IMR-90 (cell line): ENCODE data around the gene HMGCR. TPM values are rescaled to one million over a fixed set of nuclear protein-coding genes. Genes with fewer than 3 reads are reported as not detected.

ENCODE experiments used
- ATAC-seq: fragments of 200-7000 bp; cut with Tn5 transposase; 2 replicates; pipeline ENCODE4 v1.9.1; 2020; ENCODE audit warnings: low read depth, mild to moderate bottlenecking, moderate library complexity
- BruUV-seq: library from RNA; stranded (reverse); fragments of 400-500 nt; replicated peaks from 2 replicates; lab custom pipeline; 2021; lab: Mats Ljungman, UMichigan
- CTCF ChIA-PET: fragments of 300-600 bp; formaldehyde crosslinking; extraction: SDS; loops from one replicate; lab custom pipeline; 2021; ENCODE audit warnings: antibody characterized with exemption; lab: Yijun Ruan, JAX
- POLR2A ChIA-PET: fragments of 300-600 bp; sonication (Branson Sonifier 250); formaldehyde crosslinking; loops from one replicate; lab custom pipeline; 2022; ENCODE audit warnings: antibody characterized with exemption; ENCODE audit not compliant: unreplicated experiment; lab: Charles Lee
- DNase-seq: peaks from one replicate; pipeline ENCODE4 v3.0.0; 2013
- H2AFZ ChIP-seq: replicated peaks from 2 replicates; pipeline ENCODE3; 2013; ENCODE audit warnings: low read length, mild to moderate bottlenecking; ENCODE audit not compliant: poor library complexity
- H2AK5ac ChIP-seq: 2 replicates; pipeline ENCODE4 v1.6.1; 2013; ENCODE audit warnings: low read depth, low read length, inconsistent platforms
- H2AK9ac ChIP-seq: replicated peaks from 2 replicates; pipeline ENCODE3; 2013; ENCODE audit warnings: mild to moderate bottlenecking, low read depth, low read length, moderate library complexity; ENCODE audit not compliant: poor library complexity
- H2BK120ac ChIP-seq: 2 replicates; pipeline ENCODE4 v1.6.1; 2013; ENCODE audit warnings: low read depth, low read length, inconsistent platforms
- H2BK15ac ChIP-seq: 3 replicates; pipeline ENCODE4 v1.6.1; 2013; ENCODE audit warnings: low read depth, low read length, inconsistent platforms
- H2BK20ac ChIP-seq: 2 replicates; pipeline ENCODE4 v1.6.1; 2013; ENCODE audit warnings: low read depth, mild to moderate bottlenecking, inconsistent platforms, low read length, moderate library complexity
- H2BK5ac ChIP-seq: 2 replicates; pipeline ENCODE4 v1.6.1; 2013; ENCODE audit warnings: mild to moderate bottlenecking, low read depth, low read length, inconsistent platforms; ENCODE audit not compliant: poor library complexity, severe bottlenecking
- H3K14ac ChIP-seq: replicated peaks from 2 replicates; pipeline ENCODE4 v1.6.1; 2013; ENCODE audit warnings: low read depth, low read length, inconsistent platforms
- H3K18ac ChIP-seq: 2 replicates; pipeline ENCODE4 v1.6.1; 2013; ENCODE audit warnings: low read depth, low read length, control low read depth
- H3K23ac ChIP-seq: 2 replicates; pipeline ENCODE4 v1.6.1; 2013; ENCODE audit warnings: low read depth, low read length, inconsistent platforms
- H3K27ac ChIP-seq: 2 replicates; pipeline ENCODE4 v1.5.1; 2013; ENCODE audit warnings: mild to moderate bottlenecking, control low read depth, low read length; ENCODE audit not compliant: insufficient read depth
- H3K27me3 ChIP-seq: 2 replicates; pipeline ENCODE4 v1.6.1; 2013; ENCODE audit warnings: low read length; ENCODE audit not compliant: control insufficient read depth, insufficient read depth
- H3K36me3 ChIP-seq: 2 replicates; pipeline ENCODE4 v1.6.1; 2013; ENCODE audit warnings: low read length, mixed read lengths; ENCODE audit not compliant: control insufficient read depth, insufficient read depth
- H3K4ac ChIP-seq: 2 replicates; pipeline ENCODE4 v1.6.1; 2013; ENCODE audit warnings: low read depth, low read length, inconsistent platforms
- H3K4me1 ChIP-seq: 2 replicates; pipeline ENCODE4 v1.6.1; 2013; ENCODE audit warnings: low read length, mixed read lengths; ENCODE audit not compliant: control insufficient read depth, insufficient read depth
- H3K4me2 ChIP-seq: 2 replicates; pipeline ENCODE4 v1.6.1; 2013; ENCODE audit warnings: low read depth, mild to moderate bottlenecking, control low read depth, low read length, moderate library complexity
- H3K4me3 ChIP-seq: 2 replicates; pipeline ENCODE4 v1.5.1; 2013; ENCODE audit warnings: low read depth, mild to moderate bottlenecking, control low read depth, low read length, moderate library complexity; ENCODE audit not compliant: insufficient read depth
- H3K56ac ChIP-seq: 2 replicates; pipeline ENCODE4 v1.6.1; 2013; ENCODE audit warnings: low read length, inconsistent platforms; ENCODE audit not compliant: insufficient read depth; ENCODE audit errors: extremely low read depth
- H3K79me1 ChIP-seq, 2 experiments: 2 replicates each; pipeline ENCODE4 v1.6.1; 2013; ENCODE audit warnings: low read length in 2 of 2, inconsistent platforms in 1 of 2, low read depth in 1 of 2
- H3K9ac ChIP-seq: 2 replicates; pipeline ENCODE4 v1.6.1; 2013; ENCODE audit warnings: low read depth, low read length, control low read depth
- H3K9me1 ChIP-seq: 2 replicates; pipeline ENCODE4 v1.6.1; 2013; ENCODE audit warnings: low read length, inconsistent platforms; ENCODE audit not compliant: insufficient read depth
- H3K9me3 ChIP-seq: 2 replicates; pipeline ENCODE4 v1.6.1; 2013; ENCODE audit warnings: low read length; ENCODE audit not compliant: control insufficient read depth, insufficient read depth
- H4K20me1 ChIP-seq: 2 replicates; pipeline ENCODE4 v1.6.1; 2013; ENCODE audit warnings: low read length, inconsistent platforms; ENCODE audit not compliant: insufficient read depth
- H4K5ac ChIP-seq: 2 replicates; pipeline ENCODE4 v1.6.1; 2013; ENCODE audit warnings: mild to moderate bottlenecking, low read depth, low read length, control low read depth
- H4K8ac ChIP-seq, 2 experiments: 2 replicates each; pipeline ENCODE4 v1.6.1; 2013; ENCODE audit warnings: low read depth in 2 of 2, low read length in 2 of 2, control low read depth in 1 of 2, inconsistent platforms in 1 of 2
- H4K91ac ChIP-seq: 2 replicates; pipeline ENCODE4 v1.6.1; 2013; ENCODE audit warnings: low read depth, low read length, inconsistent platforms; ENCODE audit not compliant: insufficient read depth
- MXI1 ChIP-seq: IDR thresholded peaks from 2 replicates; pipeline ENCODE4 v1.6.1; 2012; ENCODE audit warnings: low read depth, mild to moderate bottlenecking, low read length, moderate library complexity, borderline replicate concordance
- RFX5 ChIP-seq: IDR thresholded peaks from 2 replicates; pipeline ENCODE4 v1.8.0; 2012; ENCODE audit warnings: low read depth, mild to moderate bottlenecking, low read length, moderate library complexity
- WGBS, 2 experiments: methylation state at CpG; one replicate each; pipeline versions ENCODE4 v1.1.5 to v1.1.7; 2013; ENCODE audit warnings: missing lambda C conversion rate in 2 of 2; ENCODE audit not compliant: insufficient read length in 1 of 2; ENCODE audit errors: extremely low coverage in 2 of 2; 5-methylcytosine and 5-hydroxymethylcytosine counted together
- dilution Hi-C: fragments of 300-500 bp; cut with HindIII; formaldehyde crosslinking; loops from one replicate; pipeline ENCODE4 v1.14.3; 2018; ENCODE audit warnings: low sequenced_read_pairs; ENCODE audit not compliant: unreplicated experiment
- in situ Hi-C: fragments of 300-500 bp; cut with MboI; formaldehyde crosslinking; loops from 3 replicates; pipeline ENCODE4 v1.14.3; 2019; ENCODE audit warnings: low sequenced_read_pairs, inconsistent platforms, mixed read lengths
- intact Hi-C: fragments of 100-400 bp; cut with micrococcal nuclease; formaldehyde crosslinking; loops from 2 replicates; pipeline ENCODE4 v1.10.0; 2022
- polyA plus RNA-seq, 3 experiments: library from polyadenylated mRNA; depleted of rRNA; stranded (reverse); fragments of >200 nt; gene quantifications; 2 replicates each; pipeline ENCODE4 v1.2.3, GENCODE V29; 2012; ENCODE audit warnings: low replicate concordance in 1 of 3
- total RNA-seq: library from RNA; depleted of rRNA; stranded (reverse); fragments of >200 nt; gene quantifications from 2 replicates; pipeline ENCODE4 v1.2.3, GENCODE V29; 2012
- TF ChIP-seq, protein P1 (sequence below): conservative IDR thresholded peaks from 2 replicates; pipeline ENCODE4 v1.5.1; 2012; ENCODE audit warnings: mild to moderate bottlenecking, low read depth, low read length, improper control_type of control experiment
- TF ChIP-seq, protein P2 (sequence below): fragments of 150-350 bp; IDR thresholded peaks from 2 replicates; pipeline ENCODE4 v1.6.1; 2017; ENCODE audit warnings: mild to moderate bottlenecking, antibody characterized with exemption, low read length, low read depth
- TF ChIP-seq, protein P3 (sequence below): fragments of 150-350 bp; IDR thresholded peaks from 2 replicates; pipeline ENCODE4 v1.6.1; 2016; ENCODE audit warnings: low read depth, mild to moderate bottlenecking, low read length, moderate library complexity, borderline replicate concordance

HMGCR gene
- total and polyA plus RNA-seq, 2 of the 4 experiments (the other 2 are of a cell fraction) = 23.3 to 48.6 TPM

DNA sequence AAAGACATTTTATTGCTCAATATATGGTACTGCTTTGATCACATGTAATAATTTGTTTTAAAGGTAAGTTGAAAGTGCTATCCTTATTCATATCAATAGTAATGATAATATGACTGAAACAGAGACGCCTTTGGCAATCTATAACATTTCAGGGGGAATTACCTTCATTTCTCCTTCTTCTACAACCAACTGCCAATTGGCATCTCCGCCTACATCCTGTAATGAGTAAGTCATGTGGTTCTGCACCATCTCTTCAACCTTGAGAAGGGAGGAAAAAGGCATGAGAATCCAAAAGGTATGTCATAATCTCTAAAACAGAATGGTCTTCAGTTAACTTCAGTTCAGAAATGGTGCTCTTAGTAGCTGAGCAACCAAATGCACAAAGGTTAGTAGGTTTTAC lies 52.4 kb downstream of the HMGCR start:
- no peak overlapping the region for H2AK5ac ChIP-seq
- no peak overlapping the region for H2BK15ac ChIP-seq
- no peaks in the 10 kb centered on the region; a peak in 2 of 4 replicates for H3K79me1 ChIP-seq
- ChIA-PET POLR2A (no interaction called here), CTCF (no interaction called here)
- WGBS, 2 experiments = no CpG with 5 or more reads among the region's 2 CpGs
- dilution Hi-C loops = no loop called here
- H3K23ac ChIP-seq = no peak overlapping the region
- peaks cover 6% of the 10 kb centered on the region; the same call in 1 of the 2 replicates for H3K36me3 ChIP-seq
- no peak overlapping the region for H4K91ac ChIP-seq
- intact Hi-C loops = no loop called here
- no peak overlapping the region for H3K56ac ChIP-seq
- no peak overlapping the region for H3K4me2 ChIP-seq
- H3K4me1 ChIP-seq = no peaks in the 10 kb centered on the region
- in situ Hi-C loops = loop anchor here (25.0 kb wide), 1 partner anchor 298 kb away; no protein-coding TSS in a partner anchor
- no peak overlapping the region for H2BK120ac ChIP-seq
- no peaks in the 10 kb centered on the region for H4K20me1 ChIP-seq
- no peaks in the 10 kb centered on the region for H3K27me3 ChIP-seq
- H3K9ac ChIP-seq = no peak overlapping the region
- H2AFZ ChIP-seq = no peak overlapping the region
- no peak overlapping the region for H2BK5ac ChIP-seq
- H2BK20ac ChIP-seq = no peak overlapping the region
- BruUV-seq = no TSS peak
- no peaks in the 10 kb centered on the region for H3K9me1 ChIP-seq
- H3K4me3 ChIP-seq = no peak overlapping the region
- H4K8ac ChIP-seq = no peak overlapping the region
- H3K27ac ChIP-seq = no peak overlapping the region
- DNase-seq = no peak
- TF ChIP-seq, protein P1, sequence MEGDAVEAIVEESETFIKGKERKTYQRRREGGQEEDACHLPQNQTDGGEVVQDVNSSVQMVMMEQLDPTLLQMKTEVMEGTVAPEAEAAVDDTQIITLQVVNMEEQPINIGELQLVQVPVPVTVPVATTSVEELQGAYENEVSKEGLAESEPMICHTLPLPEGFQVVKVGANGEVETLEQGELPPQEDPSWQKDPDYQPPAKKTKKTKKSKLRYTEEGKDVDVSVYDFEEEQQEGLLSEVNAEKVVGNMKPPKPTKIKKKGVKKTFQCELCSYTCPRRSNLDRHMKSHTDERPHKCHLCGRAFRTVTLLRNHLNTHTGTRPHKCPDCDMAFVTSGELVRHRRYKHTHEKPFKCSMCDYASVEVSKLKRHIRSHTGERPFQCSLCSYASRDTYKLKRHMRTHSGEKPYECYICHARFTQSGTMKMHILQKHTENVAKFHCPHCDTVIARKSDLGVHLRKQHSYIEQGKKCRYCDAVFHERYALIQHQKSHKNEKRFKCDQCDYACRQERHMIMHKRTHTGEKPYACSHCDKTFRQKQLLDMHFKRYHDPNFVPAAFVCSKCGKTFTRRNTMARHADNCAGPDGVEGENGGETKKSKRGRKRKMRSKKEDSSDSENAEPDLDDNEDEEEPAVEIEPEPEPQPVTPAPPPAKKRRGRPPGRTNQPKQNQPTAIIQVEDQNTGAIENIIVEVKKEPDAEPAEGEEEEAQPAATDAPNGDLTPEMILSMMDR = no peak
- TF ChIP-seq MXI1 (no peak), RFX5 (no peak)
- TF ChIP-seq, protein P2, sequence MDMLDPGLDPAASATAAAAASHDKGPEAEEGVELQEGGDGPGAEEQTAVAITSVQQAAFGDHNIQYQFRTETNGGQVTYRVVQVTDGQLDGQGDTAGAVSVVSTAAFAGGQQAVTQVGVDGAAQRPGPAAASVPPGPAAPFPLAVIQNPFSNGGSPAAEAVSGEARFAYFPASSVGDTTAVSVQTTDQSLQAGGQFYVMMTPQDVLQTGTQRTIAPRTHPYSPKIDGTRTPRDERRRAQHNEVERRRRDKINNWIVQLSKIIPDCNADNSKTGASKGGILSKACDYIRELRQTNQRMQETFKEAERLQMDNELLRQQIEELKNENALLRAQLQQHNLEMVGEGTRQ = no peak
- TF ChIP-seq, protein P3, sequence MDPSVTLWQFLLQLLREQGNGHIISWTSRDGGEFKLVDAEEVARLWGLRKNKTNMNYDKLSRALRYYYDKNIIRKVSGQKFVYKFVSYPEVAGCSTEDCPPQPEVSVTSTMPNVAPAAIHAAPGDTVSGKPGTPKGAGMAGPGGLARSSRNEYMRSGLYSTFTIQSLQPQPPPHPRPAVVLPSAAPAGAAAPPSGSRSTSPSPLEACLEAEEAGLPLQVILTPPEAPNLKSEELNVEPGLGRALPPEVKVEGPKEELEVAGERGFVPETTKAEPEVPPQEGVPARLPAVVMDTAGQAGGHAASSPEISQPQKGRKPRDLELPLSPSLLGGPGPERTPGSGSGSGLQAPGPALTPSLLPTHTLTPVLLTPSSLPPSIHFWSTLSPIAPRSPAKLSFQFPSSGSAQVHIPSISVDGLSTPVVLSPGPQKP = no peak
- H3K18ac ChIP-seq = no peak overlapping the region
- no peaks in the 10 kb centered on the region for H3K9me3 ChIP-seq
- no peak overlapping the region for H4K5ac ChIP-seq
- no peak for ATAC-seq
- no peak overlapping the region for H3K14ac ChIP-seq
- H3K4ac ChIP-seq = no peak overlapping the region
- H2AK9ac ChIP-seq = no peak overlapping the region
